HT1080 (cell line): ENCODE data around the gene C19orf12. TPM values are rescaled to one million over a fixed set of nuclear protein-coding genes. Genes with fewer than 3 reads are reported as not detected.

Experiments used
- DNase-seq: peaks from one replicate; pipeline ENCODE4 v3.0.0-alpha.2; 2015; ENCODE audit warnings: low read depth
- polyA plus RNA-seq, 2 experiments: library from polyadenylated mRNA; depleted of rRNA; stranded (reverse); fragments of >200 nt; gene quantifications; 2 replicates each; pipeline ENCODE4 v1.2.3, GENCODE V29; 2015
- total RNA-seq: library from RNA; depleted of rRNA; stranded (reverse); fragments of >200 nt; shearing (Covaris generic); gene quantifications from 2 replicates; pipeline ENCODE4 v1.2.3, GENCODE V29; 2014; rRNA removed

The C19orf12 gene
- 34.3 and 34.5 TPM in 2 replicates for total RNA-seq
- polyA plus RNA-seq (2015; cell fraction: cytosol; rRNA removed) = 27.9 and 34.2 TPM in 2 replicates
- polyA plus RNA-seq (2015; cell fraction: nucleus; rRNA removed) = 25.0 and 31.8 TPM in 2 replicates

GRCh38 chr19:29714953-29715700 is at the start of gene C19orf12:
Gene C19orf12, minus strand, starts transcription at chr19:29715261. Its CDS starts 6,848 bp downstream, at chr19:29708413.
- peak; percentile 31 for DNase-seq

GRCh38 chr19:29764361-29764760 is 49.3 kb upstream of the C19orf12 start:
- no peak for DNase-seq

DNA sequence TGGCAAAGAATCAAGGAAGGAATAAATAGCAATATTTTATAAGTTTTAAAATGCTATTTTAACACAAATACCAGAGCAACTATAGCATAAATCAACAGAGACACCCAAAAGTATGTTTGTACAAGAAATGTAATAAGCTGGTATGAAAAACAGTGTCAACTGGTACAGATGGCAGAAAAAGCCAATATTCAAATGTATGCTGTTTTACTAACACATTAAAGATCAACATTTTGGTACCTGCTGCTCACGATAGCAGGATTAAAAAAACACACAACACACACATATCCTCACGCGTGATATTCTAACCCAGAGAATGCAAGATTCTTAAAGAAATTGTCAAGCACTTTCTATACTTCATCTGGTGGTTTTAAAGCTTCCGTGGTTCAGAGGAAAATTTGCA is 48.1 kb upstream of the C19orf12 start:
- DNase-seq = no peak

GRCh38 chr19:29761575-29762232 is 46.6 kb upstream of the C19orf12 start:
- DNase-seq = no peak

DNA sequence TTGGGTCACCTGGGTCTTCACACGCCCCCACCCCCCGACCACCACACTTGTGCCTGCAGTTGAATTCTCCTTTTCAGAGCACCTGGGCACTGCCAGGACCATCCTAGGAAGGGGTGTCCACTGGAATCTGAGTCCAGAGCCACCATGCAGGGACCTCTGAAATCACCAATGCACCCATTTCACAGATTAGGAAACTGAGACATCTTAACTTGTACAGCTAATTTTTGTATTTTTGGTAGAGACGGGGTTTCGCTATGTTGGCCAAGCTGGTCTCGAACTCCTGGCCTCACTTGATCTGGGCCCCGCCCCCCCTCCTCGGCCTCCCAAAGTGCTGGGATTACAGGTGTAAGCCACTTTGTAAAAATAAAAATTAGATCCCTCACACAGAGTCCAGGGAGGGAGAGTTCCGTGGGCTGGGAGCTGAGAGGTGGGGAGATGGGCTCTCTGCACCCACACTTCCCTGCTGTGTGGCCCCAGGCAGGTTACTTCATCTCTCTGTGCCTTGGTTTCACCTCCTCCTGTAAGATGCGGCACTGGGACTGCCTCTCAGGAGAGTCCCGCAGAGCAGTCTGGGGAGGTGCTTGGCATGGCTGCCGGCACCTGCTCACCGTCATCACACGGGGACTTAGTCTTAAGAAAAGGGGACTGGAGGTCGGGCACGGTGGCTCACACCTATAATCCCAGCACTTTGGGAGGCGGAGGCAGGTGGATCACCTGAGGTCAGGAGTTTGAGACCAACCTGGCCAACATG is 45.9 kb upstream of the C19orf12 start:
- no peak for DNase-seq

GRCh38 chr19:29759359-29759758 is 44.3 kb upstream of the C19orf12 start:
- DNase-seq = no peak

GRCh38 chr19:29758863-29759262 is 43.8 kb upstream of the C19orf12 start:
- no peak for DNase-seq

DNA sequence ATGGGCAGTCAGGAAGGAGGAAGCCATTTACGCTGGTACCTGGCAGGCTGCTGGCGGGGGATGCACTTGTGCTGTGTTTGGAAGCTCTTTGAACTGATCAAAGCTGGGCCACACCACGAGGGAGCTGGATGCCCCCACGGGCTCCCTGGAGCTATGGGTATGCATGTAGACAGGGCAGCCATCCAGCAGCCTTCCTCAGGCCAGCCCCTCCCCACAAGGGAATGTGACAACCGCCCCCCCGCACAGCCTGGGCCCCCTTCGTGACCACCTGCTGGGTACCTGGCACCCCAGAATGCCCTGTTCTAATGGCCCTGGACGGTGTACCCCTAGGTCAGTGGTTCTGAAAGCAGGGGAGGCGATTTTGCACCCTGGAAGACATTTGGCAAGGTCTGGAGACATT is 42.5 kb upstream of the C19orf12 start:
- no peak for DNase-seq

- no peak for DNase-seq
These were observed 38.9 kb upstream of the C19orf12 start for GRCh38 chr19:29753934-29754305.

- no peak for DNase-seq
These were observed 38.3 kb upstream of the C19orf12 start for GRCh38 chr19:29753190-29753933.

- DNase-seq = no peak
These were observed 37.5 kb upstream of the C19orf12 start for GRCh38 chr19:29752450-29753025.

DNA sequence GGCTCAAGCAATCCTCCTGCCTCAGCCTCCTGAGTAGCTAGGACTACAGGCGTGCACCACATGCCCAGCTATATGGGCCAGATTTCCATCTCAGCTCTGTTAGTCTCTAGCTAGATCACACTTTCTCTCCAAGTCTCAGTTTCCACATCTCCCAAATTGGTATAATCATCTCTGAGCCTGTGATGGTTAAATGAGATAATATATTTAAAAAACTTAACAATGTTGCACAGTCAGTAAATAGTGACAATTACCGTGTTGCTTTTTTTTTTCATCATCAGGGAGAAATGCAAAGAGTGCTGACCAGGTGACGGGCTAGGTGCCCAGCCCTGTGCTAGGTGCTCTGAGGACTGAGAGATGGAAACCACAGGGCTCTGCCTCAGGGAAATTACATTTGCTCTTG is 36.9 kb upstream of the C19orf12 start:
- no peak for DNase-seq

GRCh38 chr19:29750001-29750400 is 34.9 kb upstream of the C19orf12 start:
- DNase-seq = no peak

- no peak for DNase-seq
These were observed 34.2 kb upstream of the C19orf12 start for GRCh38 chr19:29748996-29749849.

DNA sequence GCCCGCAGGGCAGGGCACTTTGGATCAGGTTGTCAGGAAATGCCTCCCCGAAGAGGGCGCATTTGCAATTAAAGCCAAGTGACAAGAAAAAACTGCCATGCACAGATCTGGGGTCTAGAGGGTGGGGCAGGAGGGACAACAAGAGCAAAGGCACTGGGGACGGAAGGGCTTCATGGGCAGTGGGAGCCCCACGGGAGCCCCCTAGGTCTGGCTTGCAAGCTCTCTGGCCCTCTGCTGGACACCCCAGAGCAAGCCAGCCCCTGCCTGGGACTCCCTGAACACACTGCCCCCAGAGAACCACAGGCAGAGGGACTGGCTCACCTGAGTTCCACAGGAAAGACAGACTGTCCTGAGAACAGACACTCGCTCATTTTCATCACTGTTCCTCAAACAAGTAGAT is 30.2 kb upstream of the C19orf12 start:
- DNase-seq = no peak

- DNase-seq = no peak
These were observed 28.6 kb upstream of the C19orf12 start for GRCh38 chr19:29743681-29744080.

GRCh38 chr19:29741776-29742175 is 26.7 kb upstream of the C19orf12 start:
- DNase-seq = no peak

DNA sequence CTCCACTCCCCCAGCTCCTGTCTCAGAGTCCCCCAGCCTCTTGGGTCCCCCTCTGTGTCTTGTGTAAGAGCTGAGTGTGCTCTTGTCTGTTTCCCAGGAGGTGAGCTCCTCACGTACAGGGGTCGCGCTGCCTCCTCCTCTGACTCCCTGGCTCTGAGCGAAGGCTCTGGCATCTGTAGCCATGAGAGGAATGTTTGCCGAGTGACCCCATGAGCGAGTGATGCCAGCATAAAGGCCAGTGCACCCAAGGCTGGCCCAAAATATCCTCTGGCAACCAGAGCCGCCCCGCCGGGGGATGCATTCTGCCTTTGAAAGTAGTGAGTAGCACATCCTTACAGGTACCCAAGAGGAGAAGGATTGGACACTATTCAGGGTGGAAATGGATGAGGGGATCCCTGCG is 26.2 kb upstream of the C19orf12 start:
- DNase-seq = no peak

DNA sequence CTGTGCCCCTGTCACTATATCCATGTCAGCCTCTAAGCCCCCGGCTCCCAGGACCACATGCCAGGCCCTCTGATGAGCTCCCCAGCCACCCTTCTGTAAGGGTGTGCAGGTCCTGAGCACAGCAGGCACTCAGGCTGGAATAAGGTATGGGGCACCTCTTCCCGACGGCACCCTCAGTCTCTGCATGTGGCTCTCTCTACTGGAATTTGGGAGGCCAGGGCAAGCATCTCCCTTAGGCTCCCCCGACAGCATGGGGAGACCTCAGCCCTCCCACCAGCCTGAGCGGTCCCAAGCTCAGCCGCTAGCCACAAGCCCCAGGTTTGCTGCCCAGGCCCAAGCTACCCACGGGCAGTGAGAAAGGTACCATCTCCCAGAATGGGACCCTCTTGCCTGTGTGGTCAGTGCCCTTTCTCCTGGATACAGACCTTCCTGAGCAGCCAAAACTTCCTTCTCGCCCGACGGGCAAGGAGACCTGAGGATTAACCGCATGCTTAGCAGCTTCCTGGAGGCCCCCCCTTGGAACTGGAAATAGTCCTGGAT is 22.5 kb upstream of the C19orf12 start:
- no peak for DNase-seq

DNA sequence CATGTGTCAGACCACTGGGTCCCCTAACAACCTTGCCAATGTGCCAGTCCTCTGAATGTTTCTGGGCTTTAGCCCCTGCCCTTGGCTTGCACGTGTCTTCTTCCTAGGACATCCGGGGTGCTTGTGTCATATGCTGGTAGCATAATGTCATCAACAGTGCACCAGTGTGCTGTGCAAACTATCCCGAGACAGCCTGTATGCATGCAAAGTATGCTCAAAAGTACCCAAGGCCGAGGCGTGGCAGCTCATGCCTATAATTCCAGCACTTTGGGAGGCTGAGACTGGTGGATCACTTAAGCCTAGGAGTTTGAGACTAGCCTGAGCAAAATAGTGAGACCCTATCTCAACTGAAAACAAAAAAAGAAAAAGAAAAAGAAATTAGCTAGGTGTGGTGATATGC is 20.8 kb upstream of the C19orf12 start:
- no peak for DNase-seq
